Hepatocyte (in vitro differentiated cells): ENCODE data around the gene SIRT1. TPM values are rescaled to one million over a fixed set of nuclear protein-coding genes. Genes with fewer than 3 reads are reported as not detected.

Experiments
- DNase-seq: peaks from one replicate; pipeline ENCODE4 v3.0.0-alpha.2; 2016; ENCODE audit warnings: low spot score
- H2AFZ ChIP-seq: fragments of 200-600 bp; sonication (generic); 2 replicates; pipeline ENCODE4 v1.6.0; 2016; ENCODE audit warnings: antibody characterized with exemption, mild to moderate bottlenecking
- H3K27ac ChIP-seq: fragments of 200-600 bp; sonication (generic); 2 replicates; pipeline ENCODE4 v1.5.1; 2016; ENCODE audit warnings: mild to moderate bottlenecking
- H3K27me3 ChIP-seq: fragments of 200-600 bp; sonication (generic); 2 replicates; pipeline ENCODE4 v1.6.1; 2016
- H3K36me3 ChIP-seq: fragments of 200-600 bp; sonication (generic); replicated peaks from 2 replicates; pipeline ENCODE4 v1.5.1; 2016; ENCODE audit warnings: low read depth; ENCODE audit not compliant: insufficient read depth
- H3K4me1 ChIP-seq: fragments of 200-600 bp; sonication (generic); 2 replicates; pipeline ENCODE4 v1.5.1; 2016; ENCODE audit warnings: mild to moderate bottlenecking, moderate library complexity; ENCODE audit not compliant: insufficient read depth
- H3K4me2 ChIP-seq: fragments of 200-600 bp; sonication (generic); 2 replicates; pipeline ENCODE4 v1.6.0; 2016
- H3K4me3 ChIP-seq: fragments of 200-600 bp; sonication (generic); 2 replicates; pipeline ENCODE4 v1.5.1; 2016; ENCODE audit warnings: mild to moderate bottlenecking
- H3K79me2 ChIP-seq: fragments of 200-600 bp; sonication (generic); 2 replicates; pipeline ENCODE4 v1.6.0; 2017; ENCODE audit warnings: mild to moderate bottlenecking
- H3K9me2 ChIP-seq: fragments of 200-600 bp; sonication (generic); replicated peaks from 2 replicates; pipeline ENCODE4 v1.6.0; 2017; ENCODE audit warnings: mild to moderate bottlenecking; ENCODE audit not compliant: insufficient read depth
- H3K9me3 ChIP-seq: fragments of 200-600 bp; sonication (generic); 2 replicates; pipeline ENCODE4 v1.5.1; 2016; ENCODE audit warnings: low read depth, mild to moderate bottlenecking
- H4K20me1 ChIP-seq: fragments of 200-600 bp; sonication (generic); 2 replicates; pipeline ENCODE4 v1.6.0; 2016; ENCODE audit warnings: mild to moderate bottlenecking; ENCODE audit not compliant: insufficient read depth, poor library complexity, severe bottlenecking
- CTCF ChIP-seq: fragments of 200-600 bp; sonication (generic); IDR thresholded peaks from 2 replicates; pipeline ENCODE4 v1.5.1; 2016; ENCODE audit warnings: antibody characterized with exemption, mild to moderate bottlenecking; ENCODE audit not compliant: poor library complexity
- EZH2 ChIP-seq: fragments of 200-600 bp; sonication (generic); IDR thresholded peaks from 2 replicates; pipeline ENCODE4 v1.6.1; 2016; ENCODE audit warnings: antibody characterized with exemption, mild to moderate bottlenecking, borderline replicate concordance
- EZH2phosphoT487 ChIP-seq: fragments of 200-600 bp; sonication (generic); IDR thresholded peaks from one replicate; pipeline ENCODE4 v1.6.1; 2018; ENCODE audit warnings: antibody characterized with exemption, mild to moderate bottlenecking, low read depth, moderate library complexity; ENCODE audit not compliant: unreplicated experiment, severe bottlenecking
- WGBS: methylation state at CpG from one replicate; pipeline ENCODE4 v1.1.6; 2016; ENCODE audit warnings: low lambda C conversion rate; ENCODE audit errors: missing lambda C conversion rate; 5-methylcytosine and 5-hydroxymethylcytosine counted together
- polyA plus RNA-seq: library from polyadenylated mRNA; unstranded; fragments of >200 nt; fragmentation: Nextera tagmentation; extraction: Ambion mirVana; gene quantifications from 2 replicates; pipeline ENCODE4 v1.2.1, GENCODE V29; 2016
- total RNA-seq: library from RNA; depleted of rRNA; stranded (reverse); fragments of >200 nt; gene quantifications from 2 replicates; pipeline ENCODE4 v1.2.3, GENCODE V29; 2014

SIRT1 gene
- total and polyA plus RNA-seq, 2 experiments from 2014 or later = 14.7 to 24.3 TPM

GRCh38 chr10:67912331-67912946 lies 28.0 kb downstream of the SIRT1 start:
- no peak overlapping the region for H3K4me2 ChIP-seq
- H2AFZ ChIP-seq = no peak overlapping the region
- TF ChIP-seq EZH2phosphoT487 (no peak), EZH2 (no peak)
- H3K4me1 ChIP-seq = no peaks in the 10 kb centered on the region
- H4K20me1 ChIP-seq = no peaks in the 10 kb centered on the region
- no peak for DNase-seq
- no peaks in the 10 kb centered on the region for H3K79me2 ChIP-seq
- no peak overlapping the region for H3K27ac ChIP-seq
- WGBS = 100% methylated on average over 2 of the region's 2 CpGs
- no peaks in the 10 kb centered on the region for H3K9me3 ChIP-seq
- H3K4me3 ChIP-seq = no peak overlapping the region
- H3K36me3 ChIP-seq = no peaks in the 10 kb centered on the region
- H3K27me3 ChIP-seq = no peaks in the 10 kb centered on the region
- no peaks in the 10 kb centered on the region for H3K9me2 ChIP-seq

- Histone ChIP-seq H3K27me3 (no peaks in the 10 kb centered on the region), H2AFZ (no peak overlapping the region), H3K79me2 (no peaks in the 10 kb centered on the region), H3K36me3 (no peaks in the 10 kb centered on the region), H3K27ac (no peak overlapping the region), H3K4me1 (no peaks in the 10 kb centered on the region), H4K20me1 (no peaks in the 10 kb centered on the region), H3K9me3 (no peaks in the 10 kb centered on the region), H3K9me2 (no peaks in the 10 kb centered on the region), H3K4me3 (no peak overlapping the region), H3K4me2 (no peak overlapping the region)
- no peak for DNase-seq
- WGBS = 94% methylated on average over 8 of the region's 8 CpGs
- TF ChIP-seq EZH2 (no peak), EZH2phosphoT487 (no peak), CTCF (no peak)
Measured at GRCh38 chr10:67914777-67915340, 30.4 kb downstream of the SIRT1 start.

- no peaks in the 10 kb centered on the region for H3K9me2 ChIP-seq
- H3K4me1 ChIP-seq = no peaks in the 10 kb centered on the region
- no peaks in the 10 kb centered on the region for H3K79me2 ChIP-seq
- WGBS = 71% methylated on average over 2 of the region's 2 CpGs
- H3K9me3 ChIP-seq = no peaks in the 10 kb centered on the region
- H3K4me2 ChIP-seq = no peak overlapping the region
- no peak for DNase-seq
- no peak overlapping the region for H3K27ac ChIP-seq
- no peak overlapping the region for H3K4me3 ChIP-seq
- TF ChIP-seq CTCF (no peak), EZH2phosphoT487 (no peak), EZH2 (no peak)
- H4K20me1 ChIP-seq = no peaks in the 10 kb centered on the region
- no peaks in the 10 kb centered on the region for H3K36me3 ChIP-seq
- no peaks in the 10 kb centered on the region for H3K27me3 ChIP-seq
- no peak overlapping the region for H2AFZ ChIP-seq
Measured at GRCh38 chr10:67917169-67917568, 32.7 kb downstream of the SIRT1 start.

- no peaks in the 10 kb centered on the region for H3K9me3 ChIP-seq
- no peaks in the 10 kb centered on the region for H4K20me1 ChIP-seq
- H3K79me2 ChIP-seq = no peaks in the 10 kb centered on the region
- H3K9me2 ChIP-seq = no peaks in the 10 kb centered on the region
- H2AFZ ChIP-seq = no peak overlapping the region
- WGBS = 87% methylated on average over 1 of the region's 1 CpG
- DNase-seq = no peak
- H3K27ac ChIP-seq = no peak overlapping the region
- no peaks in the 10 kb centered on the region for H3K4me1 ChIP-seq
- no peak overlapping the region for H3K4me2 ChIP-seq
- H3K4me3 ChIP-seq = no peak overlapping the region
- TF ChIP-seq EZH2phosphoT487 (no peak), CTCF (no peak)
- no peaks in the 10 kb centered on the region for H3K27me3 ChIP-seq
- H3K36me3 ChIP-seq = no peaks in the 10 kb centered on the region
Measured at GRCh38 chr10:67917679-67918078, 33.2 kb downstream of the SIRT1 start.
